Liver (tissue), 9 donors: ENCODE data around the gene CPNE9. TPM values are rescaled to one million over a fixed set of nuclear protein-coding genes. Genes with fewer than 3 reads are reported as not detected.
"Not testable (repeated sequence)": the region's sequence is repeated elsewhere in the genome, so short reads cannot be mapped to it uniquely, and the experiment has no call there.

Experiments used
- DNase-seq: peaks from one replicate; pipeline ENCODE4 v3.0.0-alpha.2; 2017; ENCODE audit warnings: low spot score
- H3K27ac ChIP-seq, 2 donors: one replicate each; pipeline ENCODE4 v1.7.0; 2013; ENCODE audit warnings: inconsistent platforms in 2 of 2, low read length in 2 of 2, control low read depth in 1 of 2, low read depth in 1 of 2, mild to moderate bottlenecking in 1 of 2
- H3K27me3 ChIP-seq, 4 donors: one replicate each; pipeline versions ENCODE4 v1.6.1 to v1.7.0; 2013; ENCODE audit warnings: low read length in 3 of 4, inconsistent platforms in 1 of 4, mild to moderate bottlenecking in 1 of 4, moderate library complexity in 1 of 4; ENCODE audit not compliant: control insufficient read depth in 4 of 4, insufficient read depth in 4 of 4
- H3K36me3 ChIP-seq, 4 donors: one replicate each; pipeline versions ENCODE4 v1.6.1 to v1.7.0; 2013; ENCODE audit warnings: low read length in 3 of 4, mild to moderate bottlenecking in 3 of 4, low read depth in 1 of 4, moderate library complexity in 1 of 4; ENCODE audit not compliant: control insufficient read depth in 4 of 4, insufficient read depth in 3 of 4
- H3K4me1 ChIP-seq, 4 donors: one replicate each; pipeline versions ENCODE4 v1.6.1 to v1.7.0; 2013; ENCODE audit warnings: low read length in 3 of 4, mild to moderate bottlenecking in 3 of 4, moderate library complexity in 1 of 4; ENCODE audit not compliant: control insufficient read depth in 4 of 4, insufficient read depth in 4 of 4
- H3K4me3 ChIP-seq, 3 donors: one replicate each; pipeline versions ENCODE4 v1.6.1 to v1.7.0; 2013; ENCODE audit warnings: low read length in 3 of 3, control low read depth in 1 of 3, low read depth in 1 of 3, mild to moderate bottlenecking in 1 of 3
- H3K9ac ChIP-seq, 2 donors: one replicate each; pipeline ENCODE4 v1.7.0; 2013; ENCODE audit warnings: low read length in 2 of 2, mild to moderate bottlenecking in 2 of 2, moderate library complexity in 2 of 2, control low read depth in 1 of 2, low read depth in 1 of 2
- H3K9me3 ChIP-seq, 4 donors: one replicate each; pipeline versions ENCODE4 v1.6.1 to v1.7.0; 2013; ENCODE audit warnings: low read length in 3 of 4; ENCODE audit not compliant: control insufficient read depth in 4 of 4
- ATF3 ChIP-seq: IDR thresholded peaks from 2 replicates; pipeline ENCODE4 v1.6.1; 2016; ENCODE audit warnings: antibody characterized with exemption
- CTCF ChIP-seq: fragments of 150-350 bp; IDR thresholded peaks from 2 replicates; pipeline ENCODE4 v1.5.1; 2017; ENCODE audit warnings: improper control_type of control experiment, low read depth, low read length; ENCODE audit not compliant: missing input control
- FOXA2 ChIP-seq: IDR thresholded peaks from 2 replicates; pipeline ENCODE4 v1.6.1; 2016; ENCODE audit warnings: antibody characterized with exemption
- HNF4A ChIP-seq, 2 donors: conservative IDR thresholded peaks; 2 replicates each; pipeline ENCODE4 v1.6.1; 2016; ENCODE audit warnings: antibody characterized with exemption in 2 of 2, mild to moderate bottlenecking in 2 of 2
- JUND ChIP-seq, 2 donors: IDR thresholded peaks; 2 replicates each; pipeline ENCODE4 v1.6.1; 2016; ENCODE audit warnings: antibody characterized with exemption in 2 of 2
- MAX ChIP-seq: IDR thresholded peaks from 2 replicates; pipeline ENCODE4 v1.6.1; 2016; ENCODE audit warnings: antibody characterized with exemption
- NR2F2 ChIP-seq: IDR thresholded peaks from 2 replicates; pipeline ENCODE4 v1.6.1; 2016; ENCODE audit warnings: antibody characterized with exemption
- RAD21 ChIP-seq, 2 donors: IDR thresholded peaks; 2 replicates each; pipeline ENCODE4 v1.6.1; 2016; ENCODE audit warnings: antibody characterized with exemption in 2 of 2, mild to moderate bottlenecking in 2 of 2
- REST ChIP-seq: IDR thresholded peaks from 2 replicates; pipeline ENCODE4 v1.6.1; 2016; ENCODE audit warnings: antibody characterized with exemption, mild to moderate bottlenecking
- SP1 ChIP-seq: IDR thresholded peaks from 2 replicates; pipeline ENCODE4 v1.6.1; 2018; ENCODE audit warnings: antibody characterized with exemption, mild to moderate bottlenecking
- YY1 ChIP-seq: IDR thresholded peaks from 2 replicates; pipeline ENCODE4 v1.6.1; 2016; ENCODE audit warnings: antibody characterized with exemption, mild to moderate bottlenecking
- ZBTB33 ChIP-seq: IDR thresholded peaks from 2 replicates; pipeline ENCODE4 v1.6.1; 2016; ENCODE audit warnings: antibody characterized with exemption
- WGBS: extraction: QIAGEN DNeasy Blood & Tissue Kit; methylation state at CpG from one replicate; pipeline ENCODE4 v1.1.7; 2013; 5-methylcytosine and 5-hydroxymethylcytosine counted together
- polyA plus RNA-seq, 2 donors: library from polyadenylated mRNA; stranded (reverse) in 1 of 2; unstranded in 1 of 2; fragments of 200-250 nt in 1 of 2; fragments of >200 nt in 1 of 2; fragmentation: Nextera tagmentation in 1 of 2; extraction: Ambion mirVana in 1 of 2; gene quantifications; one replicate each; pipeline versions ENCODE4 v1.2.1 to v1.2.3, GENCODE V29; 2013 to 2015
- total RNA-seq, 2 donors: library from RNA; depleted of rRNA; stranded (reverse); fragments of >200 nt; gene quantifications; one replicate each; pipeline ENCODE4 v1.2.3, GENCODE V29; 2014
- donor health status: healthy.
- donor health status: healthy.
- donor health status: healthy.
- donor health status: healthy.
- donor health status: healthy.

CPNE9 gene
- total and polyA plus RNA-seq, 4 donors = not detected

- DNase-seq, H3K9me3 ChIP-seq, H3K36me3 ChIP-seq, H3K27me3 ChIP-seq, H3K9ac ChIP-seq: not testable (repeated sequence)
- peak overlapping the region in 1 of 2 donors; percentile 93 for H3K27ac ChIP-seq
- H3K4me3 ChIP-seq = peak overlapping the region in 1 of 3 donors; percentile 3
- peaks cover 8 to 28% (median 22%) of the 10 kb centered on the region in 4 donors for H3K4me1 ChIP-seq
- 88% methylated on average over 2 of the region's 2 CpGs for WGBS
Measured at GRCh38 chr3:9771007-9771406, 67.4 kb downstream of the CPNE9 start.

- no peak overlapping the region for H3K27ac ChIP-seq
- H3K9ac ChIP-seq = no peak overlapping the region
- H3K4me1 ChIP-seq = peaks cover 6 to 34% (median 16%) of the 10 kb centered on the region in 4 donors
- no peaks in the 10 kb centered on the region for H3K27me3 ChIP-seq
- 81% methylated on average over 5 of the region's 5 CpGs for WGBS
- H3K9me3 ChIP-seq = no peaks in the 10 kb centered on the region
- no peaks in the 10 kb centered on the region for H3K36me3 ChIP-seq
- DNase-seq = no peak
- TF ChIP-seq NR2F2 = no peak
- no peak for TF ChIP-seq FOXA2
- no peak for TF ChIP-seq MAX
- TF ChIP-seq RAD21 (IDR thresholded peaks at IDR 0.05) = no peak
- no peak for TF ChIP-seq YY1
- no peak for TF ChIP-seq CTCF
- no peak for TF ChIP-seq ATF3
- no peak for TF ChIP-seq HNF4A (conservative IDR thresholded peaks at IDR 0.05)
- no peak for TF ChIP-seq ZBTB33
- no peak for TF ChIP-seq REST
- no peak for TF ChIP-seq SP1
- TF ChIP-seq JUND (IDR thresholded peaks at IDR 0.05) = no peak
- no peak overlapping the region for H3K4me3 ChIP-seq
Measured at GRCh38 chr3:9776896-9777693, 73.5 kb downstream of the CPNE9 start.
